Activated B cell treated with CpG ODN at 0.5 μM for 24 hours (primary cell): ENCODE measurements around the gene SPAG9. TPM values are rescaled to one million over a fixed set of nuclear protein-coding genes. Genes with fewer than 3 reads are reported as not detected.

Experiments used
- ATAC-seq: fragments of 200-7000 bp; cut with Tn5 transposase; one replicate; pipeline ENCODE4 v1.10.0; 2021; ENCODE audit warnings: low read depth, mild to moderate bottlenecking, moderate library complexity
- CTCF ChIA-PET: fragments of 350-600 bp; sonication (Branson Sonifier 250); formaldehyde crosslinking; loops from one replicate; lab custom pipeline; 2021; ENCODE audit warnings: antibody characterized with exemption; lab: Charles Lee
- POLR2A ChIA-PET: fragments of 350-600 bp; sonication (Branson Sonifier 250); formaldehyde crosslinking; loops from one replicate; lab custom pipeline; 2021; ENCODE audit warnings: antibody characterized with exemption; lab: Charles Lee
- DNase-seq: peaks from one replicate; pipeline ENCODE4 v3.0.0; 2022
- H3K27ac Mint-ChIP-seq: one replicate; pipeline ENCODE4 v1.8.0; 2020; ENCODE audit warnings: mixed read lengths
- H3K27me3 Mint-ChIP-seq: one replicate; pipeline ENCODE4 v1.8.0; 2021; ENCODE audit warnings: mixed read lengths
- H3K36me3 Mint-ChIP-seq: one replicate; pipeline ENCODE4 v1.8.0; 2021; ENCODE audit warnings: low read depth, mixed read lengths
- H3K4me1 Mint-ChIP-seq: one replicate; pipeline ENCODE4 v1.8.0; 2021; ENCODE audit warnings: mixed read lengths
- H3K4me3 Mint-ChIP-seq: one replicate; pipeline ENCODE4 v1.8.0; 2020; ENCODE audit warnings: mild to moderate bottlenecking, mixed read lengths
- H3K9me3 Mint-ChIP-seq: one replicate; pipeline ENCODE4 v1.8.0; 2020; ENCODE audit warnings: mixed read lengths
- CTCF ChIP-seq: fragments of 200-600 bp; IDR thresholded peaks from one replicate; pipeline ENCODE4 v1.8.0; 2022; ENCODE audit warnings: antibody characterized with exemption, mild to moderate bottlenecking
- intact Hi-C: fragments of 100-400 bp; cut with micrococcal nuclease; formaldehyde crosslinking; loops from one replicate; pipeline ENCODE4 v1.15.1; 2024
- total RNA-seq: library from RNA; stranded (reverse); gene quantifications from 2 replicates; pipeline ENCODE4 v1.2.3, GENCODE V29; 2022

The SPAG9 gene
- total RNA-seq, 1 donor from 2014 or later = 49.3 TPM

GRCh38 chr17:50956409-50956749 is 164.3 kb downstream of the SPAG9 start:
- H3K4me3 Mint-ChIP-seq = no peak overlapping the region
- no peak for ATAC-seq

GRCh38 chr17:50955667-50956120 is 165.0 kb downstream of the SPAG9 start:
- CTCF ChIA-PET = interaction anchor here (0.7 to 4.4 kb wide), 5 partner anchors 10 to 172 kb away, joined by 3 to 113 read pairs (median 5); no protein-coding TSS in a partner anchor
- H3K4me1 Mint-ChIP-seq = peaks cover 7% of the 10 kb centered on the region
- intact Hi-C loops = loop anchor here (1.0 kb wide), 5 partner anchors 92 to 408 kb away; partner anchors contain the start of gene SPATA20
- H3K27ac Mint-ChIP-seq = no peak overlapping the region
- no peak for TF ChIP-seq CTCF
- H3K4me3 Mint-ChIP-seq = no peak overlapping the region
- ATAC-seq (no peak), DNase-seq (no peak)
- H3K9me3 Mint-ChIP-seq = no peaks in the 10 kb centered on the region
- peaks cover 3% of the 10 kb centered on the region for H3K27me3 Mint-ChIP-seq
- peaks cover 3% of the 10 kb centered on the region for H3K36me3 Mint-ChIP-seq
- POLR2A ChIA-PET = interaction anchor here (1.8 to 2.3 kb wide), 2 partner anchors 90 to 103 kb away, joined by 9 to 23 read pairs; partner anchors contain the start of gene TOB1

More at GRCh38 chr17:50956409-50956749, 164.3 kb downstream of the SPAG9 start:
- no peaks in the 10 kb centered on the region for H3K9me3 Mint-ChIP-seq
- H3K27ac Mint-ChIP-seq = no peak overlapping the region
- peaks cover 3% of the 10 kb centered on the region for H3K36me3 Mint-ChIP-seq
- TF ChIP-seq CTCF = no peak
- ChIA-PET POLR2A (interaction anchor here (1.5 to 2.3 kb wide), 3 partner anchors 89 to 104 kb away, joined by 3 to 23 read pairs (median 9); partner anchors contain the start of gene TOB1), CTCF (interaction anchor here (0.8 to 4.4 kb wide), 14 partner anchors 8 to 410 kb away, joined by 3 to 113 read pairs (median 4); no protein-coding TSS in a partner anchor)
- intact Hi-C loops = loop anchor here (1.0 kb wide), 5 partner anchors 93 to 409 kb away; partner anchors contain the start of gene SPATA20
- H3K4me1 Mint-ChIP-seq = peaks cover 2% of the 10 kb centered on the region
- H3K27me3 Mint-ChIP-seq = peaks cover 3% of the 10 kb centered on the region
- DNase-seq = no peak

- POLR2A ChIA-PET = interaction anchor here (2.3 kb wide), 1 partner anchor 89 kb away, joined by 23 read pairs; the partner anchor contains the start of gene TOB1
- no peaks in the 10 kb centered on the region for H3K9me3 Mint-ChIP-seq
- no peak overlapping the region for H3K27ac Mint-ChIP-seq
- no peak for TF ChIP-seq CTCF
- peaks cover 3% of the 10 kb centered on the region for H3K27me3 Mint-ChIP-seq
- CTCF ChIA-PET = interaction anchor here (0.7 to 4.4 kb wide), 5 partner anchors 10 to 172 kb away, joined by 3 to 113 read pairs (median 5); no protein-coding TSS in a partner anchor
- peaks cover 3% of the 10 kb centered on the region for H3K36me3 Mint-ChIP-seq
- ATAC-seq = no peak
- no peak for DNase-seq
- peaks cover 12% of the 10 kb centered on the region for H3K4me1 Mint-ChIP-seq
- intact Hi-C loops = no loop called here
- H3K4me3 Mint-ChIP-seq = no peak overlapping the region
These were observed 165.5 kb downstream of the SPAG9 start for GRCh38 chr17:50955160-50955559.

GRCh38 chr17:50954641-50955121 is 166.0 kb downstream of the SPAG9 start:
- Mint-ChIP-seq H3K9me3 (no peaks in the 10 kb centered on the region), H3K4me3 (no peak overlapping the region), H3K27ac (no peak overlapping the region), H3K36me3 (peaks cover 3% of the 10 kb centered on the region), H3K27me3 (peaks cover 3% of the 10 kb centered on the region), H3K4me1 (peaks cover 17% of the 10 kb centered on the region)
- no peak for TF ChIP-seq CTCF
- ATAC-seq (no peak), DNase-seq (no peak)
- ChIA-PET CTCF (interaction anchor here (0.7 to 4.4 kb wide), 5 partner anchors 11 to 171 kb away, joined by 3 to 113 read pairs (median 3); no protein-coding TSS in a partner anchor), POLR2A (no interaction called here)
- intact Hi-C loops = no loop called here
